GM21529 (cell line): ENCODE results near the gene OSBPL8.

Source experiments
- ATAC-seq: cut with Tn5 transposase; IDR thresholded peaks from one replicate; pipeline ENCODE4 v1.9.1; 2021; ENCODE audit not compliant: unreplicated experiment

OSBPL8 gene

GRCh38 chr12:76318773-76319594 is 240.6 kb downstream of the OSBPL8 start:
- ATAC-seq: no peak

GRCh38 chr12:76317976-76318375 is 241.6 kb downstream of the OSBPL8 start:
- no peak for ATAC-seq

- ATAC-seq: no peak
These were observed 243.1 kb downstream of the OSBPL8 start for GRCh38 chr12:76316468-76316867.

GRCh38 chr12:76313299-76313698 is 246.3 kb downstream of the OSBPL8 start:
- no peak for ATAC-seq

- no peak for ATAC-seq
These were observed 247.3 kb downstream of the OSBPL8 start for GRCh38 chr12:76312315-76312714.

DNA sequence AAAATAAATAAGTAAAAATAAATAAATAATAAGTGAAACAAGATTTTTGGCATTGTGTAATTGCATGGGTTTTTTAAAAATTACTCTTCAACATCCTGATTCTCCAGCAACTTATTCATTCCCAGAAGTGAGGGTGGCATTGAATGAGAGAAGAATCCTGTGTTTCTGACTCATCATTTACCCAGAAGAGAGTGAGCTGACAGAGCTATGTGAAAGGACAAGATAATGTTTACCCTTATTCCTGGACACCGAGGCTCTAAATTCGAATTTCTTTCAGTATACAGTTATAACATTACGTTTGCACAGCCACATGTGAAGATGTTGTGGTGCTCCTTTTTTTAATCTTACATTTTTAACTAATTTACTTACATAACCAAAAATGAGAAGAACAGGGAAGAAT is 247.8 kb downstream of the OSBPL8 start:
- no peak for ATAC-seq

- no peak for ATAC-seq
These were observed 249.5 kb downstream of the OSBPL8 start for GRCh38 chr12:76310110-76310509.

- ATAC-seq: no peak
These were observed 250.7 kb downstream of the OSBPL8 start for GRCh38 chr12:76308866-76309265.

- no peak for ATAC-seq
These were observed 252.5 kb downstream of the OSBPL8 start for GRCh38 chr12:76307083-76307482.

- ATAC-seq: no peak
These were observed 255.5 kb downstream of the OSBPL8 start for GRCh38 chr12:76303989-76304460.

GRCh38 chr12:76303365-76303764 is 256.2 kb downstream of the OSBPL8 start:
- no peak for ATAC-seq
